GM12874 (cell line): Measurements from ENCODE around the gene BMI1.

Experiments
- TF ChIP-seq, protein P1 (sequence below): IDR thresholded peaks from 2 replicates; pipeline ENCODE4 v1.5.1; 2011; ENCODE audit warnings: low read depth, mild to moderate bottlenecking, control low read depth, low read length, moderate library complexity; ENCODE audit not compliant: insufficient read depth

BMI1 gene

DNA sequence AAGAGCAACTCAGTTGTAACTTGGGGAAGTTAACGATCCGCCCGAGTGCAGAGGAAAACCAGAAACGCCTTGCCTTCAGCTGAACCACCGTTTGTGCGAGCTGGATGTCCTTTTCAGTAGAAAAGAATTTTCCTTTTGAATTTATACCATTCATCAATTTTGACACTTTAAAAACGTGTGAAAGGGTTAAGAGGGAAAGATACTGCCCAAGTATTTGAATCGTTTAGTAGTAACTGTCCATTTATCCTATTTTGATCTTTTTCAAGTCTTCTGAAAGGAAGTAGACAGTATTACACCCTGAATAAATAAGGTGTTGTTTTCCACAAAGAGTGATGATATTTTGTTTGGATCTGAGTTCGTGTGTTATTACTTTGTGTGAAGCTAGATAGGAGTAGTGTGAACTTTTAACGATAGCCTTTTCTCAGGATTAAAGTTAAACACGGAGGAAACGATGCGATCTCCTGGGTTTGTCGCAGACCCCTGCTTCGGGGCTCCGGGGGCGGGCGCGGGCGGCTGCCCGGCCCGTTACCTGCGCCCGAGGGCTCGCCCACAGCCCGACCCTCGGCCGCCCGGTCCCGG lies 830 bp upstream of the BMI1 start:
- TF ChIP-seq, protein P1, sequence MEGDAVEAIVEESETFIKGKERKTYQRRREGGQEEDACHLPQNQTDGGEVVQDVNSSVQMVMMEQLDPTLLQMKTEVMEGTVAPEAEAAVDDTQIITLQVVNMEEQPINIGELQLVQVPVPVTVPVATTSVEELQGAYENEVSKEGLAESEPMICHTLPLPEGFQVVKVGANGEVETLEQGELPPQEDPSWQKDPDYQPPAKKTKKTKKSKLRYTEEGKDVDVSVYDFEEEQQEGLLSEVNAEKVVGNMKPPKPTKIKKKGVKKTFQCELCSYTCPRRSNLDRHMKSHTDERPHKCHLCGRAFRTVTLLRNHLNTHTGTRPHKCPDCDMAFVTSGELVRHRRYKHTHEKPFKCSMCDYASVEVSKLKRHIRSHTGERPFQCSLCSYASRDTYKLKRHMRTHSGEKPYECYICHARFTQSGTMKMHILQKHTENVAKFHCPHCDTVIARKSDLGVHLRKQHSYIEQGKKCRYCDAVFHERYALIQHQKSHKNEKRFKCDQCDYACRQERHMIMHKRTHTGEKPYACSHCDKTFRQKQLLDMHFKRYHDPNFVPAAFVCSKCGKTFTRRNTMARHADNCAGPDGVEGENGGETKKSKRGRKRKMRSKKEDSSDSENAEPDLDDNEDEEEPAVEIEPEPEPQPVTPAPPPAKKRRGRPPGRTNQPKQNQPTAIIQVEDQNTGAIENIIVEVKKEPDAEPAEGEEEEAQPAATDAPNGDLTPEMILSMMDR: no peak

- TF ChIP-seq, protein P1: no peak
These were observed 441 bp downstream of the BMI1 start for GRCh38 chr10:22321156-22321923.

- TF ChIP-seq, protein P1: no peak
These were observed 1.2 kb downstream of the BMI1 start for GRCh38 chr10:22321924-22322640.

GRCh38 chr10:22322641-22323160 lies 1.8 kb downstream of the BMI1 start:
- TF ChIP-seq, protein P1: no peak

DNA sequence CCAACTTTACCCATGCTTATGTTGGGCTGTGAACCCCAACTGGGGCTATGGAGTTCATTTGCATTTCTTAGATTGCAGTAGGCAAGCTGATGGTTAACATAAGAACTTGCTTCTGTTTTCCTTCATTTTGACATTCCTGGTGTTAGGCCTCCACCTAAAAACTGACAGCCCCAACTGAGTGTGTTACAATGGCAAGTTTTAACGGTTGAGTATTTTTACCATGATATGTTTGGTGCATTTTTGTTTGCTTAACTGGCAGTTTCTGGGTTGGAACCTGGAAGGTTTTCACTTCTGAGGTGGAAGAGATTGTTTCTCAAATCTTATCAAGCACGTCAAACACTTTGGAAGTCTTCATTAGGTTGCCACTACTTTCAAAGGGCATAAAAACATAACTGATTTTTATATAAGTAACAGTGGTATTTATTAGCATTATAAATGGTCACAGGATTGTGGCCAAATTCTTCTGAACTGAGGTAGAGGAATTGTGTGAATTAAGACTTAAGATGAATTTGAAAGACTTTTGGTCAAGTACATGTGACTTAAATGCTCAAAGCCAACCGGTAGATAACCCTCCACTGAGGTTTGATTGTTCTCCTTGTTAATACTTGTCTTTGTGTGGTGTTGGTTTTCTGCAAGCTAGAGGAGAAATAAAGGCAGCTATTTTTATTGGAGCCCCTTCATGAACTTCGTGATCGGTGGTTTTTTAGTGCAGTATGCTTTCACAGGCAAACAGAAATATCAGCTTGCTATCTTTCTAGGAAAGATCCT lies 2.8 kb downstream of the BMI1 start:
- TF ChIP-seq, protein P1: no peak

DNA sequence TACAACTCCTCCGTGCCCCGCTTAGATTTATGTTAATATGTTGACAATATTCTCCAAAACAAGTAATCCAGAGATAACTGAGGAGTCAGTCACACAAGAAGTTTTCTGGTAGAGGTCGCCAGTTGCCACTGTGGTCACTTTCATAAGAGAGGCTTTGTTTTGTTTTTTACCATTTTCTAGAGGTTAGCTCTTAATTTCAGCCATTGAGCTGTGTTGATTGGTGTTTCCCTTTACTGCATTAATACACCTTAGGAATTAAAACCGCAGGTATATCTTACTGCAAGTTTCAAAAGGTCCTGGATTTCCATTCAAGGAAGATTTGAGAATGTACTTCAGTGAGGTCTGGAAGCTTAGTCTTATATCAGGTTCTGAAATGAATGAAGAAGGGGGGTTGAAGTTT lies 3.5 kb downstream of the BMI1 start:
- TF ChIP-seq, protein P1: no peak

DNA sequence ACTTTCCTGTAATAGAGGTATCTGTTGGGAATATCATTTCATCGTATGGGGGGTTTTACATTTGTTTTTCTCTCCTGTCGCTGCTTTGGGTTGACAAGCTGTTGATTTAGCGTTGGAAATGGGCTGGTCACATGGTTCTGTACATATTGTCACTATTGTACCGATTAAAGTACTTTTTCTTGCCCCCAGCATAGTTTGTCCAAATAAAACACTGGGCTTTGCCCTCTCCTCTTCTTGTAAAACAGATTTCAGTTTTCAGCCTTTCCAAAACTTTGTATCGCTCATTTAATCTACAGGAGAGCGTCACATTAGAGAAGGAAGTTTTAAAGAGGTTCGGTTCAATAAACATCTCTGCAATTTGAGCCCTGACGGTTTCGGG lies 4.0 kb downstream of the BMI1 start:
- TF ChIP-seq, protein P1: no peak
